ENCODE results near the gene ADAM17.

ADAM17 gene

GRCh38 chr2:9548506-9548905 is 7.1 kb downstream of the ADAM17 start:
- H3K27ac Mint-ChIP-seq: peak overlapping the region; percentile 92
- H3K4me1 Mint-ChIP-seq: peaks cover 93% of the 10 kb centered on the region
- no peaks in the 10 kb centered on the region for H3K9me3 Mint-ChIP-seq
- H3K27me3 Mint-ChIP-seq: no peaks in the 10 kb centered on the region
- peak overlapping the region; percentile 82 for H3K4me3 Mint-ChIP-seq
- no peaks in the 10 kb centered on the region for H3K36me3 Mint-ChIP-seq
- peak; percentile 72 for ATAC-seq

DNA sequence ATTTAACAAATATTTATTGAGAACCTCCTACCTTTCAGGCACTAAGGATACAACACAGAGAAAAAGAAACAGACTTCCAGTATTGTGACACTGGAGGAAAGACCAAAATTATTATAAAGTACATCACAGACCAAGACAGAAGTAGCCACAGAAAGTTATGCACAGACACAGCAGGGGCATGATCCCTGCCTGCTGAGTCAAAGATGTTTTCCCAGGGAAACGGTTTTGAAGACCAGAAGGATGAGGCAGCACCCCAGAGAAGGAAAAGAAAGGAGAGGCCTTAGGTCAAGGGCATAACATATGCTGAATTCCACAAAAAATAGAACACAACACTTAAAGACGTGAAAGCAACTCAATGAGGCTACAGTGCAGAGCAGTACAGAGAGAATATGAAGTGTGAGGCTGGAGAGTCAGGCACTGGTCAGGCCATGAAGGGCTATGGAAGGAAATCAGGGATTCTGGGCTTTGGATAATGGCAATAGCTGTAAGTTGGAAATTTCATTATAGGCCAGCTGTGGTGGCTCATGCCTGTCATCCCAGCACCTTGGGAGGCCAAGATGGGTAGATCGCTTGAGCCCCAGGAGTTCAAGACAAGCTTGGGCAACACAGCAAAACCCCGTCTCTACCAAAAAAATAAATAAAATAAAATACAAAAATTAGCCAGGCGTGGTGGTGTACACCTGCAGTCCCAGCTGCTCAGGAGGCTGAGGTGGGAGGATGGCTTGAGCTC is 8.2 kb downstream of the ADAM17 start:
- H3K9me3 Mint-ChIP-seq: no peaks in the 10 kb centered on the region
- peak overlapping the region; percentile 92 for H3K27ac Mint-ChIP-seq
- H3K4me1 Mint-ChIP-seq: peaks cover 86% of the 10 kb centered on the region
- H3K4me3 Mint-ChIP-seq: peak overlapping the region; percentile 82
- H3K36me3 Mint-ChIP-seq: no peaks in the 10 kb centered on the region
- no peaks in the 10 kb centered on the region for H3K27me3 Mint-ChIP-seq
- no peak for ATAC-seq

- no peak for ATAC-seq
- Mint-ChIP-seq H3K27me3 (no peaks in the 10 kb centered on the region), H3K4me1 (peaks cover 83% of the 10 kb centered on the region), H3K36me3 (no peaks in the 10 kb centered on the region), H3K9me3 (no peaks in the 10 kb centered on the region), H3K4me3 (no peak overlapping the region), H3K27ac (peak overlapping the region; percentile 57)
Observed at GRCh38 chr2:9545502-9545901, 10.1 kb downstream of the ADAM17 start.

- Mint-ChIP-seq H3K36me3 (no peaks in the 10 kb centered on the region), H3K27ac (peak overlapping the region; percentile 57), H3K4me1 (peaks cover 87% of the 10 kb centered on the region), H3K4me3 (peak overlapping the region; percentile 19), H3K27me3 (no peaks in the 10 kb centered on the region), H3K9me3 (no peaks in the 10 kb centered on the region)
- ATAC-seq: no peak
Observed at GRCh38 chr2:9543557-9543956, 12.1 kb downstream of the ADAM17 start.

DNA sequence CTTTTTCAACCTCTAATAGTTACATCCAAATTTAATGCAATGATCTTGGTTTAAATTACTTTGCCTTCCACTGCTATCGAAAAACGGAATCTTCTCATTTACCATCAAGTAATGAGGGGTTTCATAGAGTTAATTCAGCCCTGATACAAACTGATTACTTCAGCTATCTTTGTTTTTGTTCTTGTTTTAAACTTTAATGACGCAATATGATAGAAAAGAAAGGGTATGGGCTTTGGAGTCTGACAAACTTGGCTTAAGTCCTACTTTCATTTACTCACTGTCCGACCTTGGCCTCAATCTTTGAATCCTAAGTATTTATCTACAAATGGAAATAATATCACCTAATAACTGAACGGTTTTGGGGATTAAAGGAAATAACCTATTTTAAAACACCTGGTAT is 16.1 kb downstream of the ADAM17 start:
- Mint-ChIP-seq H3K4me1 (peaks cover 77% of the 10 kb centered on the region), H3K36me3 (peaks cover 6% of the 10 kb centered on the region), H3K4me3 (peak overlapping the region; percentile 45), H3K27me3 (no peaks in the 10 kb centered on the region), H3K27ac (peak overlapping the region; percentile 77), H3K9me3 (no peaks in the 10 kb centered on the region)
- no peak for ATAC-seq

- peaks cover 13% of the 10 kb centered on the region for H3K36me3 Mint-ChIP-seq
- ATAC-seq: no peak
- H3K27me3 Mint-ChIP-seq: no peaks in the 10 kb centered on the region
- no peaks in the 10 kb centered on the region for H3K9me3 Mint-ChIP-seq
- peaks cover 63% of the 10 kb centered on the region for H3K4me1 Mint-ChIP-seq
- no peak overlapping the region for H3K4me3 Mint-ChIP-seq
- peak overlapping the region; percentile 77 for H3K27ac Mint-ChIP-seq
Observed at GRCh38 chr2:9538000-9538507, 17.6 kb downstream of the ADAM17 start.

GRCh38 chr2:9536504-9536903 is 19.1 kb downstream of the ADAM17 start:
- Mint-ChIP-seq H3K36me3 (peaks cover 18% of the 10 kb centered on the region), H3K4me3 (no peak overlapping the region), H3K4me1 (peaks cover 58% of the 10 kb centered on the region), H3K27ac (no peak overlapping the region), H3K27me3 (no peaks in the 10 kb centered on the region), H3K9me3 (no peaks in the 10 kb centered on the region)
- ATAC-seq: no peak

- H3K4me3 Mint-ChIP-seq: no peak overlapping the region
- H3K36me3 Mint-ChIP-seq: peaks cover 18% of the 10 kb centered on the region
- peak; percentile 78 for ATAC-seq
- no peaks in the 10 kb centered on the region for H3K27me3 Mint-ChIP-seq
- peaks cover 46% of the 10 kb centered on the region for H3K4me1 Mint-ChIP-seq
- peak overlapping the region; percentile 50 for H3K27ac Mint-ChIP-seq
- H3K9me3 Mint-ChIP-seq: no peaks in the 10 kb centered on the region
Observed at GRCh38 chr2:9535177-9535576, 20.5 kb downstream of the ADAM17 start.

DNA sequence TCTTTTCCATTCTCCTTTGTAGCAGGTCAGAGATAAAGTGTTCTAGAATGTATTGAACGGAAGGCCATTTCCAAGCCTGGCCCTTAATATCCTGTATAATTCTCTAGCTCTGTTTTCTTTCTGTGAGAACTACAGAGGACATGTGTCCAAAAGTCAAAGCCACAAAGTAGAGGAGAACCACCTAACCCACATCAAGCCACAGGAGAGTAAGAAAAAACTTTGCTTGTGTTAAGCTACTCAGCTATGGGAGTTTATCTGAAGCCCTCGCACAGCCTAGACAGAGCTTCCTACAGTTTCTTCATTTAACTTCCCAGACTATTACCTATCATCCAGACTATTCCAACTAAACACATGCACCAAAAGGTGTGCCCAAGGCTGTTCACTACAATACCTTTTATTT is 22.0 kb downstream of the ADAM17 start:
- no peak overlapping the region for H3K27ac Mint-ChIP-seq
- H3K4me1 Mint-ChIP-seq: peaks cover 32% of the 10 kb centered on the region
- H3K9me3 Mint-ChIP-seq: no peaks in the 10 kb centered on the region
- H3K36me3 Mint-ChIP-seq: peaks cover 29% of the 10 kb centered on the region
- ATAC-seq: no peak
- H3K4me3 Mint-ChIP-seq: no peak overlapping the region
- no peaks in the 10 kb centered on the region for H3K27me3 Mint-ChIP-seq

DNA sequence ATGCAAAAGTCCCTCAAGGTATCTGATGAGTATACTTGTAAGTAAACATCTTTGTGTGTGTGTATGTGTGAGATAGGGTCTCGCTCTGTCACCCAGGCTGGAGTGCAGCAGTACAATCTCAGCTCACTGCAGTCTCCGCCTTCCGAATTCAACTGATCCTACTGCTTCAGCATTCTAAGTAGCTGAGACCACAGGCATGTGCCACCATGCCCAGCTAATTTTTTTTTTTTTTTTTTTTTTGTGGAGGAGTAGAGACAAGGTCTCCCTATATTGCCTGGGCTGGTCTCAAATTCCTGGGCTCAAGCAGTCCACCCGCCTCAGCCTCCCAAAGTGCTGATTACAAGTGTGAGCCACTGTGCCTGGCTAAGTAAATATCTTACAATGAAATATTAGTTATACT is 23.2 kb downstream of the ADAM17 start:
- H3K27me3 Mint-ChIP-seq: no peaks in the 10 kb centered on the region
- H3K4me3 Mint-ChIP-seq: no peak overlapping the region
- no peak for ATAC-seq
- no peaks in the 10 kb centered on the region for H3K9me3 Mint-ChIP-seq
- peaks cover 24% of the 10 kb centered on the region for H3K4me1 Mint-ChIP-seq
- H3K27ac Mint-ChIP-seq: no peak overlapping the region
- H3K36me3 Mint-ChIP-seq: peaks cover 38% of the 10 kb centered on the region

- Mint-ChIP-seq H3K27ac (peak overlapping the region; percentile 48), H3K4me1 (peaks cover 6% of the 10 kb centered on the region), H3K9me3 (no peaks in the 10 kb centered on the region), H3K4me3 (no peak overlapping the region), H3K27me3 (no peaks in the 10 kb centered on the region), H3K36me3 (peaks cover 50% of the 10 kb centered on the region)
- ATAC-seq: no peak
Observed at GRCh38 chr2:9527995-9528787, 27.4 kb downstream of the ADAM17 start.

GRCh38 chr2:9525266-9525665 is 30.4 kb downstream of the ADAM17 start:
- Mint-ChIP-seq H3K27ac (no peak overlapping the region), H3K4me1 (peaks cover 6% of the 10 kb centered on the region)

DNA sequence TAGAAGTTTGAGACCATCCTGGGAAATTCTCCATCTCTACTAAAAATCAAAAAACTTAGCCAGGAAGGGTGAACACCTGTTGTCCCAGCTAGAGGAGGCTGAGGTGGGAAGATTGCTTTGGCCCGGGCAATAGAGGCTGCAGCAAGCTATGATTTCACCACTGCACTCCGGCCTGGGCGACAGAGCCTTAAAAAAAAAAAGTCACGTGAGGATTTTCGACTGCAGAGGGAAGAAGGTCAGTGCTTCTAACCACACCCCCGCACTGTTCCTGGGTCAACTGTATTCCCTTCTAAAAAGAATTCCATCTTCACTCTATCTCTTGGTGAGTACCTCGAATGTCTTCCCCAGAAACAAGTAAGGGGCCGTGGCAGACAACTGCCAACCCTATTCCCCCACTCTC is 31.3 kb downstream of the ADAM17 start:
- H3K27ac Mint-ChIP-seq: no peak overlapping the region
- ATAC-seq: no peak
- H3K27me3 Mint-ChIP-seq: no peaks in the 10 kb centered on the region
- H3K36me3 Mint-ChIP-seq: peaks cover 58% of the 10 kb centered on the region
- H3K4me3 Mint-ChIP-seq: no peak overlapping the region
- peaks cover 6% of the 10 kb centered on the region for H3K4me1 Mint-ChIP-seq
- no peaks in the 10 kb centered on the region for H3K9me3 Mint-ChIP-seq

More at GRCh38 chr2:9525266-9525665, 30.4 kb downstream of the ADAM17 start:
- no peak overlapping the region for H3K4me3 Mint-ChIP-seq
- peaks cover 59% of the 10 kb centered on the region for H3K36me3 Mint-ChIP-seq
- ATAC-seq: no peak
- H3K27me3 Mint-ChIP-seq: no peaks in the 10 kb centered on the region
- H3K9me3 Mint-ChIP-seq: no peaks in the 10 kb centered on the region

GRCh38 chr2:9519250-9519649 is 36.4 kb downstream of the ADAM17 start:
- no peak overlapping the region for H3K4me3 Mint-ChIP-seq
- peaks cover 49% of the 10 kb centered on the region for H3K36me3 Mint-ChIP-seq
- H3K4me1 Mint-ChIP-seq: no peaks in the 10 kb centered on the region
- no peaks in the 10 kb centered on the region for H3K9me3 Mint-ChIP-seq
- ATAC-seq: no peak
- no peaks in the 10 kb centered on the region for H3K27me3 Mint-ChIP-seq
- no peak overlapping the region for H3K27ac Mint-ChIP-seq

DNA sequence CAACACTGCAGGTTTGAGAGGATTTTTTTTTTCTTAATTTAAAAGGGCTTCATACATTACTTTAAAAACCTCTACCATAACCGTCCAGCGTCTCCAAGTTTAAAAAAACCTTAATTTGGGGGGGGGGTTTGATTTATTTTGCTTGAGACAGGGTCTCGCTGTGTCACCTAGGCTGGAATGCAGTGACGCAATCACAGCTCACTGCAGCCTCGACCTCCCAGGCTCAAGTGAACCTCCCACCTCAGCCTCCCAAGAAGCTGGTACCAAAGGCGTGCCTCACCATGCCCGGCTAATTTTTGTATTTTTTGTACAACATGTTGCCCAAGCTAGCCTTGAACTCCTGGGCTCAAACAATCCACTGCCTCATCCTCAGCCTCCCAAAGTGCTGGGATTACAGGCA is 36.9 kb downstream of the ADAM17 start:
- no peak overlapping the region for H3K4me3 Mint-ChIP-seq
- no peaks in the 10 kb centered on the region for H3K4me1 Mint-ChIP-seq
- H3K27ac Mint-ChIP-seq: no peak overlapping the region
- no peaks in the 10 kb centered on the region for H3K27me3 Mint-ChIP-seq
- H3K9me3 Mint-ChIP-seq: no peaks in the 10 kb centered on the region
- no peak for ATAC-seq
- peaks cover 51% of the 10 kb centered on the region for H3K36me3 Mint-ChIP-seq

DNA sequence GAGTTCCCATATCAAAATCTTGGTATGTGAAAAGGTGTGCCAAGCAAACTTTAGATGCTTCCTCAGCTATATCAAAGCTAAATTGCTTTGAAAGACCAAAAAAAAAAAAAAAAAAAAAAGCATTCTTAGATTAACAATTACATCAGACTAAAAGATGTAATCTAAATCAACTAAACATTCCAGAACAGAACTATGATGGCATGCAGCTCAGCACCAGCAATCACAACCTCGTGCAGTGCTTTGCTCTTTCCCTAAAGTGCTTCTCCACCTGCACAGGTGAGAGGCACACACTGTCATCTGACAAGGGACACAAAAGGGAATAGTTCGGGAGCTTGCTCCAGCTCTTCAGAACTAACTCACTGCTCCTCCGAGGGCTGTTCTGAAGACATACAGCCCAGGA is 37.5 kb downstream of the ADAM17 start:
- Mint-ChIP-seq H3K27me3 (no peaks in the 10 kb centered on the region), H3K4me3 (no peak overlapping the region), H3K36me3 (peaks cover 53% of the 10 kb centered on the region), H3K27ac (no peak overlapping the region), H3K9me3 (no peaks in the 10 kb centered on the region), H3K4me1 (no peaks in the 10 kb centered on the region)
- ATAC-seq: no peak

All from stimulated activated memory B cell treated with anti-CD40 and anti-IgM and Interleukin-4, amounts not matched to agents 10 μg/mL and 1 μg/mL and 100 μg/mL, for 72 hours (primary cell).